Measurements from ENCODE around the gene DCXR. TPM values are rescaled to one million over a fixed set of nuclear protein-coding genes. Genes with fewer than 3 reads are reported as not detected.

DCXR gene
- total RNA-seq, 1 donor from 2014 or later, result 49.9 TPM

DNA sequence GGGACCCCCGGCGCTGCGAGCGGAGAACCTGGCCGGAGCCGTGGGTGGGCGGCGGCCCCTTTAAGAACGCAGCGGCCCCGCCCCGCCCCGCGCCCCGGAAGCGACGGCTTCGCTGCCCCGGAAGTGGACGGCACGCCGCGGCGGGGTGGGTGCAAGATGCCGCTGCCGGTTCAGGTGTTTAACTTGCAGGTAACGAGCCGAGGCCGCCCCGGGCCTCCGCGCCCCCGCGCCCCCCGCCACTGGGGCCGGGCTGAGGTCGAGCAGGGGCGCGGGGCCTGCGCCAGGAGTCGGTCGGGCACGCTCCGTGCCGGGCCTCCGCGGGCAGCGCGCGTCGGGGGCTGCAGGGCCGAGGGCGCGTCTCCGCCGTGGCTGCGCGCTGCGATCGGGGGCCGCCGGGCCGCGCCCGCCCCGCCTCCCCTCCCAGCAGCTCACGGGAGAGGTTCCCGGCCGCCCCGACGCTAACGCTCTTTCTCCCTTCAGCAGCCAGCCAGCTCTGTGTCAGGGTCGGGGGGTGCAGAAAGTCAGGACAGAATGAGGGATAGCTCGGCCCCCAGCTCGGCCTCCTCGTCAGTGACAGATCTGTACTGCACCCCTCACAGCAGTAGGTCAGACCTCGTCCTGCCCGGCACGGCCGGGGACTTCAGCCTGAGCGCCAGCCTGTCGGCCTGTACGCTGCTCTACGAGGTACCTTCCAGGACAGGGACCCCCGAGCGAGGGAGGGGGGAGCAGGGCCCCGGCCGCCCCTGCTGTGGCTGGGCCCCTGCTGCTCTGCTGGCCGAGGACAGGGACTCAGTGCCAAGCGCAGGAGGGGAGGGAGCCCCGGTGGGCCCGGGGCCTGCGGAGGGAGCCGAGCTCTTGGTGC, 14.5 kb upstream of the DCXR start, which contains the start of the genes GPS1 and RFNG:
TSS of gene GPS1 (plus strand) at position 123 of the 862 bp plus-strand sequence. CDS start at position 157, 34 bp downstream.
TSS of gene RFNG (minus strand) at position 36 of the 862 bp plus-strand sequence. CDS start 45 bp downstream, outside the sequence.
- H4K20me1 ChIP-seq (ENCODE audit: insufficient read depth, low read length), result peaks cover 25% of the 10 kb centered on the region
- FAIRE-seq (no peak), DNase-seq (ENCODE audit: low read depth) (peak; percentile 22)
- TF ChIP-seq, protein P1, sequence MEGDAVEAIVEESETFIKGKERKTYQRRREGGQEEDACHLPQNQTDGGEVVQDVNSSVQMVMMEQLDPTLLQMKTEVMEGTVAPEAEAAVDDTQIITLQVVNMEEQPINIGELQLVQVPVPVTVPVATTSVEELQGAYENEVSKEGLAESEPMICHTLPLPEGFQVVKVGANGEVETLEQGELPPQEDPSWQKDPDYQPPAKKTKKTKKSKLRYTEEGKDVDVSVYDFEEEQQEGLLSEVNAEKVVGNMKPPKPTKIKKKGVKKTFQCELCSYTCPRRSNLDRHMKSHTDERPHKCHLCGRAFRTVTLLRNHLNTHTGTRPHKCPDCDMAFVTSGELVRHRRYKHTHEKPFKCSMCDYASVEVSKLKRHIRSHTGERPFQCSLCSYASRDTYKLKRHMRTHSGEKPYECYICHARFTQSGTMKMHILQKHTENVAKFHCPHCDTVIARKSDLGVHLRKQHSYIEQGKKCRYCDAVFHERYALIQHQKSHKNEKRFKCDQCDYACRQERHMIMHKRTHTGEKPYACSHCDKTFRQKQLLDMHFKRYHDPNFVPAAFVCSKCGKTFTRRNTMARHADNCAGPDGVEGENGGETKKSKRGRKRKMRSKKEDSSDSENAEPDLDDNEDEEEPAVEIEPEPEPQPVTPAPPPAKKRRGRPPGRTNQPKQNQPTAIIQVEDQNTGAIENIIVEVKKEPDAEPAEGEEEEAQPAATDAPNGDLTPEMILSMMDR (IDR thresholded peaks at IDR 0.05; ENCODE audit: insufficient read depth, low read depth, low read length), result no peak
- TF ChIP-seq EZH2 (IDR thresholded peaks at IDR 0.05; ENCODE audit: insufficient read depth, low read length), result no peak
- H3K27me3 ChIP-seq (ENCODE audit: insufficient read depth, low read length), result no peaks in the 10 kb centered on the region
- H3K79me2 ChIP-seq (ENCODE audit: insufficient read depth, low read length), result peaks cover 43% of the 10 kb centered on the region
- peak within 1 kb of the TSS; percentile 89 for H3K4me3 Mint-ChIP-seq (ENCODE audit: unreplicated experiment)
- peak within 1 kb of the TSS; percentile 81 for H3K4me3 ChIP-seq (ENCODE audit: insufficient read depth, low read depth, low read length)
- no peaks in the 10 kb centered on the region for H3K27me3 Mint-ChIP-seq (ENCODE audit: low read depth, unreplicated experiment)
- H3K27ac Mint-ChIP-seq (ENCODE audit: unreplicated experiment), result peak within 1 kb of the TSS; percentile 84
- peak within 1 kb of the TSS; percentile 89 for H3K9ac ChIP-seq (ENCODE audit: low read length)
- H3K27ac ChIP-seq (ENCODE audit: low read depth, low read length), result peak within 1 kb of the TSS; percentile 19
- H2AFZ ChIP-seq (ENCODE audit: low read depth, low read length), result peak within 1 kb of the TSS; percentile 56
- no peaks in the 10 kb centered on the region for H3K9me3 Mint-ChIP-seq (ENCODE audit: unreplicated experiment)
- peak within 1 kb of the TSS; percentile 99 for H3K4me2 ChIP-seq (ENCODE audit: low read length)
- no peaks in the 10 kb centered on the region for H3K36me3 ChIP-seq (ENCODE audit: insufficient read depth, low read length)
- no peaks in the 10 kb centered on the region for H3K9me3 ChIP-seq (ENCODE audit: insufficient read depth, low read depth, low read length)
- peaks cover 17% of the 10 kb centered on the region for H3K4me1 ChIP-seq (ENCODE audit: insufficient read depth, low read length)
- peaks cover 6% of the 10 kb centered on the region for H3K36me3 Mint-ChIP-seq (ENCODE audit: low read depth, unreplicated experiment)
- peaks cover 5% of the 10 kb centered on the region for H3K4me1 Mint-ChIP-seq (ENCODE audit: low read depth, unreplicated experiment)

DNA sequence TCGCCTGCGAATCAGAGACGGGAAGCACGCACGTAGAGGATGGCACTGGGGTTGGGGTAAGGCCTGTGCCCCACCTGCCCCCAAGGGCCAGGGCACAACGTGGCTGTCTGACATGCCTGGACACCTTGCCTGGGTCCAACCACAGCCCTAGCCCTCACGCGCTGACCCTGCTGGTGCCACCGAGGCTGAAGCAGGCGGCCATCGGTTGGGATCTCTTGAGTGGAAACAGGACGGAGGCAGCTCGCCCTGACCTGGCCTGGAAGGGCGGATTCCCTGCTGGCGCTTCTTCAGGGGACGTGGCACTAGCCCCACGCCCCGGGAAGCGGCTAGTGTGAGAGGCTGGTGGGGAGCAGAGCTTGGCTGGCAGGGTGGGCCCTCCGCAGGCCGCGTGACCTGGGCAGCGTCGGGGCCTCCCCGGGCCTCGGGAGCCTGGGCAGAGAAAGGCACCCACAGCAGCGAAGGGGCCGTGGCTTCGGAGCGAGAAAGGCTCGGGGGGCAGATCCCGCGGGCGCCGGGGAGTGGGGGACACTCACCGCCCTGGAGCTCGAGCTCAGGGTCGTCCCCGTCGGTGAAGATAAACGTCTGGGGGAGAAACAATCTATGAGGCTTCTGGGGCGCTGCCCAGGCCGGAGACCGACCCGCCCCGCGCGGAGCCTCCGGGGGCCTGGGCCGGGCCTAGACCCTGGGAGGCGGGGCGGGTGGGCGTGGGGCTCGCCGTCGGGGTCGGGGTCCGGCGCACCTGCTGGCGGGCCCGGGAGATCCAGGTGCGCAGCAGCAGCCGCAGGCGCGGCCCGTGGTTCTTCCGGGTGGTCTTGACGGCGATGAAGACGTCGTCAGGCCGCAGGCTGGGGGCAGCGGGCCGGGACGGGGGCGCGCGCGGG, 13.5 kb upstream of the DCXR start:
- TF ChIP-seq, protein P1 (IDR thresholded peaks at IDR 0.05; ENCODE audit: insufficient read depth, low read depth, low read length), result no peak
- no peak for TF ChIP-seq EZH2 (IDR thresholded peaks at IDR 0.05; ENCODE audit: insufficient read depth, low read length)
- peak overlapping the region; percentile 47 for H3K27ac Mint-ChIP-seq (ENCODE audit: unreplicated experiment)
- no peaks in the 10 kb centered on the region for H3K27me3 Mint-ChIP-seq (ENCODE audit: low read depth, unreplicated experiment)
- peak overlapping the region; percentile 88 for H3K4me3 Mint-ChIP-seq (ENCODE audit: unreplicated experiment)
- Histone ChIP-seq H3K79me2 (ENCODE audit: insufficient read depth, low read length) (peaks cover 43% of the 10 kb centered on the region), H2AFZ (ENCODE audit: low read depth, low read length) (peak overlapping the region; percentile 56), H3K4me3 (ENCODE audit: insufficient read depth, low read depth, low read length) (peak overlapping the region; percentile 62), H3K4me1 (ENCODE audit: insufficient read depth, low read length) (peaks cover 17% of the 10 kb centered on the region), H3K9ac (ENCODE audit: low read length) (peak overlapping the region; percentile 89), H3K36me3 (ENCODE audit: insufficient read depth, low read length) (no peaks in the 10 kb centered on the region), H3K9me3 (ENCODE audit: insufficient read depth, low read depth, low read length) (no peaks in the 10 kb centered on the region), H3K27ac (ENCODE audit: low read depth, low read length) (no peak overlapping the region), H3K27me3 (ENCODE audit: insufficient read depth, low read length) (no peaks in the 10 kb centered on the region), H4K20me1 (ENCODE audit: insufficient read depth, low read length) (peaks cover 20% of the 10 kb centered on the region), H3K4me2 (ENCODE audit: low read length) (peak overlapping the region; percentile 99)
- FAIRE-seq (no peak), DNase-seq (ENCODE audit: low read depth) (no peak)
- peaks cover 10% of the 10 kb centered on the region for H3K36me3 Mint-ChIP-seq (ENCODE audit: low read depth, unreplicated experiment)
- peaks cover 5% of the 10 kb centered on the region for H3K4me1 Mint-ChIP-seq (ENCODE audit: low read depth, unreplicated experiment)
- H3K9me3 Mint-ChIP-seq (ENCODE audit: unreplicated experiment), result no peaks in the 10 kb centered on the region

All from astrocyte (in vitro differentiated cells and primary cell).